Transverse colon (tissue), 4 donors: ENCODE data around the gene AKT3. TPM values are rescaled to one million over a fixed set of nuclear protein-coding genes. Genes with fewer than 3 reads are reported as not detected.
"Not testable (repeated sequence)": the region's sequence is repeated elsewhere in the genome, so short reads cannot be mapped to it uniquely, and the experiment has no call there.

Experiments used
- DNase-seq: peaks from one replicate; pipeline ENCODE4 v3.0.0-alpha.2; 2019
- H3K27ac ChIP-seq, 4 donors: fragments of 200-600 bp; sonication (generic); 2 replicates each; pipeline ENCODE4 v1.5.1; 2016 to 2018; ENCODE audit warnings: inconsistent platforms in 4 of 4
- H3K27me3 ChIP-seq: fragments of 200-600 bp; sonication (generic); 2 replicates; pipeline ENCODE4 v1.5.1; 2017; ENCODE audit warnings: inconsistent platforms
- H3K36me3 ChIP-seq, 4 donors: fragments of 200-600 bp; sonication (generic); 2 replicates each; pipeline ENCODE4 v1.5.1; 2017 to 2019; ENCODE audit warnings: inconsistent platforms in 4 of 4
- H3K4me1 ChIP-seq, 4 donors: fragments of 200-600 bp; sonication (generic); 2 replicates each; pipeline ENCODE4 v1.5.1; 2017 to 2020; ENCODE audit warnings: inconsistent platforms in 4 of 4
- H3K4me3 ChIP-seq, 4 donors: fragments of 200-600 bp; sonication (generic); 1 replicate in 1 of 4; 2 replicates in 3 of 4; pipeline versions ENCODE4 v1.5.1 to v1.6.1; 2017 to 2019; ENCODE audit warnings: inconsistent platforms in 4 of 4
- H3K9me3 ChIP-seq, 2 donors: fragments of 200-600 bp; sonication (generic); 2 replicates each; pipeline ENCODE4 v1.5.1; 2017 to 2019; ENCODE audit warnings: inconsistent platforms in 2 of 2
- EP300 ChIP-seq: sonication (generic); formaldehyde crosslinking; IDR thresholded peaks from one replicate; pipeline ENCODE4 v1.6.1; 2017; ENCODE audit warnings: antibody characterized with exemption, low read depth
- POLR2A ChIP-seq: fragments of 450-650 bp; IDR thresholded peaks from one replicate; pipeline ENCODE4 v1.6.1; 2016; ENCODE audit warnings: antibody characterized with exemption, mild to moderate bottlenecking, moderate library complexity
- POLR2AphosphoS5 ChIP-seq, 3 donors: sonication (generic); formaldehyde crosslinking; IDR thresholded peaks; one replicate each; pipeline ENCODE4 v1.6.1; 2016; ENCODE audit warnings: antibody characterized with exemption in 3 of 3
- WGBS, 2 donors: methylation state at CpG; one replicate each; pipeline ENCODE4 v1.1.5; 2018; ENCODE audit warnings: low coverage in 1 of 2; 5-methylcytosine and 5-hydroxymethylcytosine counted together
- in situ Hi-C, 4 donors: fragments of 200-750 bp; cut with MboI; loops; one replicate each; pipeline versions ENCODE4 v1.15.0 to v1.15.1; 2017; ENCODE audit warnings: low sequenced_read_pairs in 3 of 4, low pct_ligation_motif_present in 1 of 4, low pct_unique_long_range_greater_than_20kb in 1 of 4
- intact Hi-C: fragments of 100-400 bp; cut with DNase I; formaldehyde crosslinking; loops from one replicate; pipeline ENCODE4 v1.15.1; 2023; ENCODE audit warnings: low total_unique reads
- total RNA-seq, 4 donors: library from RNA; depleted of rRNA; stranded (reverse); fragments of >200 nt; gene quantifications; one replicate each; pipeline ENCODE4 v1.1.0, GENCODE V29; 2016
- TF ChIP-seq, protein P1 (sequence below), 5 experiments: fragments of 200-600 bp in 3 of 5; fragments of 450-650 bp in 2 of 5; sonication (generic) in 3 of 5; IDR thresholded peaks; 1 replicate in 2 of 5; 2 replicates in 3 of 5; pipeline ENCODE4 v1.5.1; 2016 to 2017; ENCODE audit warnings: antibody characterized with exemption in 5 of 5, inconsistent platforms in 3 of 5, mild to moderate bottlenecking in 2 of 5, moderate library complexity in 1 of 5

The AKT3 gene
- total RNA-seq, 4 donors from 2014 or later = 9.8 to 27.2 (median 19.4) TPM

DNA sequence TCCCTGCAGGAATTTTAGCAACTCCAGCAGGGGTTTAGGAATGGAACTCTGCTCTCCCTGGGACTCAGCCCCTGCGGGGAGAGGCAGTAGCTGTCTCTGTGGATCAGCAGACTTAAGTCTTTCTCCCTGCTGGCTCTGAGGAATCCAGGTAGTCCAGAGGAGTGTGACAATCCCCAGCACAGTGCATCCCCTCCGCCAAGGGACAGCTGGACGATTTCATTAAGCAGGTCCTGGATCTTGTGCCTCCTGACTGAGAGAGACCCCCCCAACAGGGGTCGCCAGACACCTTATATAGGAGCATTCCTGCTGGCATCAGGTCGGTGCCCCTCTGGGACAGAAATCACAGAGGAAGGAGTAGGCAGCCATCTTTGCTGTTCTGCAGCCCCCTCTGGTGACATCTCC is 30.6 kb downstream of the AKT3 start:
- no peak for TF ChIP-seq POLR2AphosphoS5 (IDR thresholded peaks at IDR 0.05)
- TF ChIP-seq EP300 = no peak
- TF ChIP-seq, protein P1, sequence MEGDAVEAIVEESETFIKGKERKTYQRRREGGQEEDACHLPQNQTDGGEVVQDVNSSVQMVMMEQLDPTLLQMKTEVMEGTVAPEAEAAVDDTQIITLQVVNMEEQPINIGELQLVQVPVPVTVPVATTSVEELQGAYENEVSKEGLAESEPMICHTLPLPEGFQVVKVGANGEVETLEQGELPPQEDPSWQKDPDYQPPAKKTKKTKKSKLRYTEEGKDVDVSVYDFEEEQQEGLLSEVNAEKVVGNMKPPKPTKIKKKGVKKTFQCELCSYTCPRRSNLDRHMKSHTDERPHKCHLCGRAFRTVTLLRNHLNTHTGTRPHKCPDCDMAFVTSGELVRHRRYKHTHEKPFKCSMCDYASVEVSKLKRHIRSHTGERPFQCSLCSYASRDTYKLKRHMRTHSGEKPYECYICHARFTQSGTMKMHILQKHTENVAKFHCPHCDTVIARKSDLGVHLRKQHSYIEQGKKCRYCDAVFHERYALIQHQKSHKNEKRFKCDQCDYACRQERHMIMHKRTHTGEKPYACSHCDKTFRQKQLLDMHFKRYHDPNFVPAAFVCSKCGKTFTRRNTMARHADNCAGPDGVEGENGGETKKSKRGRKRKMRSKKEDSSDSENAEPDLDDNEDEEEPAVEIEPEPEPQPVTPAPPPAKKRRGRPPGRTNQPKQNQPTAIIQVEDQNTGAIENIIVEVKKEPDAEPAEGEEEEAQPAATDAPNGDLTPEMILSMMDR (IDR thresholded peaks at IDR 0.05) = no peak
- no peak for TF ChIP-seq POLR2A
- no peak for DNase-seq
- Histone ChIP-seq H3K27me3 (no peaks in the 10 kb centered on the region), H3K4me3 (no peak overlapping the region), H3K36me3 (no peaks in the 10 kb centered on the region), H3K27ac (no peak overlapping the region), H3K4me1 (no peaks in the 10 kb centered on the region), H3K9me3 (peaks cover 0 to 19% of the 10 kb centered on the region in 2 donors)
- in situ Hi-C loops (no loop called here), intact Hi-C loops (no loop called here)
- WGBS, 2 donors = 92% methylated on average over 3 of the region's 5 CpGs; no CpG with 5 or more reads in 1 of the 2 donors

DNA sequence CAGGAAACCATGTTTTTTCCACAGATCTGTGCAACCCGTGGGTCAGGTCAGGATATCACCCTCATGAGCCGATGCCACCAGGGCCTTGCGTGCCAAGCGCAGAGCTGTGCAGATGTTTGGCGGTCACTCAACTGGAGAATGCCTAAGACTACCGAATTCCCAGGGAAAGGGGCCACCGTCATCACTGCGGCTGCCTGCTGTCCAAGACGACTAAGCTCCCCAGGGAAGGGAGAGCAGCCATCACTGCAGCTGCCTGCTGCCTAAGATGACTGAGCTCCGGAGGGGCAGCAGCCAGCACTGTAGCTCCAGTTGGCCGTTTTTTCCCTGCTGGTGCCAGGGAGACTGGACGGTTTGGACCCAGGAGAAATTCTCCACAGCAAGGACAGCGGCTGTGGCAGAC is 31.1 kb downstream of the AKT3 start:
- Histone ChIP-seq H3K4me3 (no peak overlapping the region), H3K9me3 (peaks cover under 1 to 19% of the 10 kb centered on the region in 2 donors), H3K4me1 (no peaks in the 10 kb centered on the region), H3K36me3 (no peaks in the 10 kb centered on the region), H3K27ac (no peak overlapping the region), H3K27me3 (no peaks in the 10 kb centered on the region)
- TF ChIP-seq POLR2AphosphoS5 (IDR thresholded peaks at IDR 0.05) (no peak), POLR2A (no peak), EP300 (no peak)
- TF ChIP-seq, protein P1 (IDR thresholded peaks at IDR 0.05) = no peak
- intact Hi-C loops = no loop called here
- in situ Hi-C loops = no loop called here
- 93% methylated on average over 13 of the region's 13 CpGs; no CpG with 5 or more reads in 1 of the 2 donors for WGBS, 2 donors
- no peak for DNase-seq

DNA sequence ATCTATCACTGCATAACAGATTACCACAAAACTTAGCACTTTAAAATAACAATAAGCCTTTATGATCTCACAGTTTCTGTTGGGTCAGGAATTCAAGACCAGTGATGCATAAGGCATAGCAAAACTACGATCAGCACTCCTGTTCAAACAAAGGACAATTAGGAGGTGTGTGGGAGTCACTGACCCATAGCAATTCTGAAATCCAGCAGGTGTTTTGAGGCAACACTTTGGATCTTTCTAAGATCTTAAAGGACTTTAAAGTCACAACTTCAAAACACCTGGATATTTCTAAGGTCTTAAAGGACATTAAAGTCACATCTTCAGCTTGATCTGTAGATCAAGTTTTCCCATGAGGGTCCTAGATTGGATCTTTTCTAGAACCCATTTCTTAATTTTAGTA is 35.3 kb downstream of the AKT3 start:
- no peaks in the 10 kb centered on the region for H3K36me3 ChIP-seq
- 68% methylated on average over 1 of the region's 1 CpG; no CpG with 5 or more reads in 1 of the 2 donors for WGBS, 2 donors
- in situ Hi-C loops (no loop called here), intact Hi-C loops (no loop called here)
- no peak for DNase-seq
- no peak overlapping the region for H3K27ac ChIP-seq
- H3K27me3 ChIP-seq = no peaks in the 10 kb centered on the region
- TF ChIP-seq, protein P1 (IDR thresholded peaks at IDR 0.05) = no peak
- TF ChIP-seq EP300 = no peak
- TF ChIP-seq POLR2A = no peak
- no peak for TF ChIP-seq POLR2AphosphoS5 (IDR thresholded peaks at IDR 0.05)
- peaks cover 0 to 5% of the 10 kb centered on the region in 2 donors for H3K9me3 ChIP-seq
- H3K4me3 ChIP-seq = no peak overlapping the region
- H3K4me1 ChIP-seq = no peaks in the 10 kb centered on the region

DNA sequence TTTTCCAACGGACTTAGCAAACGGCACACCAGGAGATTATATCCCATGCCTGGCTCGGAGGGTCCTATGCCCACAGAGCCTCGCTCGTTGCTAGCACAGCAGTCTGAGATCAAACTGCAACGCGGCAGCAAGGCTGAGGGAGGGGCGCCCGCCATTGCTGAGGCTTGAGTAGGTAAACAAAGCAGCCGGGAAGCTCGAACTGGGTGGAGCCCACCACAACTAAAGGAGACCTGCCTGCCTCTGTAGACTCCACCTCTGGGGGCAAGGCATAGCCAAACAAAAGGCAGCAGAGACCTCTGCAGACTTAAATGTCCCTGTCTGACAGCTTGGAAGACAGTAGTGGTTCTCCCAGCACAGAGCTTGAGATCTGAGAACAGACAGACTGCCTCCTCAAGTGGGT is 42.7 kb downstream of the AKT3 start:
- intact Hi-C loops, H3K36me3 ChIP-seq, DNase-seq, H3K27ac ChIP-seq, in situ Hi-C loops, H3K4me3 ChIP-seq, H3K27me3 ChIP-seq, H3K4me1 ChIP-seq, H3K9me3 ChIP-seq: not testable (repeated sequence)
- WGBS, 2 donors = 92% methylated on average over 11 of the region's 11 CpGs; no CpG with 5 or more reads in 1 of the 2 donors

DNA sequence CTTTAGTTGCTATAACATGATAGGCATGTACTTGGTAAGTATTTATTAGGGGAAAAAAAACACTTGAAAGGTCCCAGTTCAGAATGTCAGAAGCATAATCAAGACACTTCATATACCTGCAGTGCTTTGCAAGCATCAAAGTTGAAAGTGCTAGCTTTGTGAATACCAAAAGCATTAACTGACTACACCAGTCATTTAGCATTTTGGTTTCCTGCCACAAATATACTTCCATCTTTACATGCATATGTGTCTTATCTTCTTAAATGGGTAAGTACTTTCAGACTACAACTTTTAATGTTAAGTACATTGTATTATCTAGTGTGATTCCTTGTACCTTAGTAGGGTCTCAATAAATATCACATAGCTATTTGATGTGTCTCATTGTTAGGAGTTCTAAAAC is 43.7 kb downstream of the AKT3 start:
- in situ Hi-C loops (no loop called here), intact Hi-C loops (no loop called here)
- peaks cover 0 to 4% (median 0%) of the 10 kb centered on the region in 4 donors for H3K4me1 ChIP-seq
- no peak for DNase-seq
- TF ChIP-seq, protein P1 (IDR thresholded peaks at IDR 0.05) = no peak
- no peak for TF ChIP-seq POLR2AphosphoS5 (IDR thresholded peaks at IDR 0.05)
- no peak for TF ChIP-seq EP300
- no peak for TF ChIP-seq POLR2A
- H3K36me3 ChIP-seq = no peaks in the 10 kb centered on the region
- H3K27me3 ChIP-seq = no peaks in the 10 kb centered on the region
- no peak overlapping the region for H3K27ac ChIP-seq
- H3K9me3 ChIP-seq = no peaks in the 10 kb centered on the region
- no peak overlapping the region for H3K4me3 ChIP-seq
